ENCODE measurements around the gene DET1.
"Not testable (repeated sequence)": the region's sequence is repeated elsewhere in the genome, so short reads cannot be mapped to it uniquely, and the experiment has no call there.

Gene DET1

DNA sequence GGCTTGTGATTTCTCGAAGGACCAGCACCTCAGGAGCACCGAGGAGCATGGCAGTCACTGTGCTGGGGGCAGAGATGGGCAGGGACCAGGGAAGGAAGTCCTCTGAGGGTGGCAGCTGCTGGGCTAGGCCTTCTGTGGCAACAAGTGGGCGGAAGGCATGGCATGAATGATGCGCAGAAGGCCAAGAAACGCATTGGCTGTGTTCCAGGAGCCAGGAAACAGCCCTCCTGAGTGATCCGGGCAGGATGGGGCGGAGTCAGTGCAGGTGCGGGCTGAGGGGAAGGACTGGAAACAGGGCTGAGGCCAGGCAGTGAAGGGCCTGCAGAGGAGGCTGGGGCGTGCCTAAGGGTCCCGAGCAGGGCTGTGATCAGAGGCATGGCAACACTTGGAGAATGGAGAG lies 55.3 kb downstream of the DET1 start:
- no peak for FAIRE-seq

DNA sequence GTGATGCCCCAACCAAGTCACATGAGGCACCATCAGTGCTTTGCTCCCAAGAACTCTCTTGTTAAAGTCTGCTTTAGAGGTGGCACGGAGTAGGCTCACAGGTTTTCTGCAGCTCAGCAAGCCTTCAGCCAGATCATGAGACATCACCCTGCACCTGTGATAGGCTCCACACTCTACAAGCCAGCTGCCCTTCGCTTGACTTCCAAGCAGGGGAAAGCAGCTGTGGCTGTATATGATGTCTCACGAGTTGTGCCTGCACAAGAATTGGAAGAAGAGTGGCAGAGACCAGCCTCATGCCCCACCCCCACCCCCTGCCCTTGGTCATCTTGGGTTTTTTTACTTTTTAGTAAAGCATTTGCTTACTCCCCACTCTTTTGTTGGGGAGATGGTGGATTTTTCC lies 56.4 kb downstream of the DET1 start:
- no peak for FAIRE-seq

DNA sequence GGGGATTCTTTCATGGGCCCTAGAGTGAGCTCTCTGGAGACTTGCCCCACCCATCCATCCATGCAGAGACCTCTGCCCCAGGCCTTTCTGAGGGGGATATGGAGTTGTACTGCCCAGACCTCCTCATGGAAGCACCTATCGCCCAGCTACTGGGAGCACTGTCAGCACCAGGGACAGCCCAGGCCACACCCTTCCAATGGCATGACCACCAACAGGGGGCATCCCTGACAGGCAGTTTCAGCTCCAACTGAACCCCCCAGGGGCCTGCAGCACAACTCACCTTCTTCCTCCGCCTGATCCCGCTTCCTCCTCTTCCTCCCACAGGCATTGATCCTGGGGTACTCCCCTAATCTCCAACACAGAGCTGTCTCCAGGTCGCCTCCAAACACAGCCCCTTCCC lies 57.2 kb downstream of the DET1 start:
- no peak for FAIRE-seq

DNA sequence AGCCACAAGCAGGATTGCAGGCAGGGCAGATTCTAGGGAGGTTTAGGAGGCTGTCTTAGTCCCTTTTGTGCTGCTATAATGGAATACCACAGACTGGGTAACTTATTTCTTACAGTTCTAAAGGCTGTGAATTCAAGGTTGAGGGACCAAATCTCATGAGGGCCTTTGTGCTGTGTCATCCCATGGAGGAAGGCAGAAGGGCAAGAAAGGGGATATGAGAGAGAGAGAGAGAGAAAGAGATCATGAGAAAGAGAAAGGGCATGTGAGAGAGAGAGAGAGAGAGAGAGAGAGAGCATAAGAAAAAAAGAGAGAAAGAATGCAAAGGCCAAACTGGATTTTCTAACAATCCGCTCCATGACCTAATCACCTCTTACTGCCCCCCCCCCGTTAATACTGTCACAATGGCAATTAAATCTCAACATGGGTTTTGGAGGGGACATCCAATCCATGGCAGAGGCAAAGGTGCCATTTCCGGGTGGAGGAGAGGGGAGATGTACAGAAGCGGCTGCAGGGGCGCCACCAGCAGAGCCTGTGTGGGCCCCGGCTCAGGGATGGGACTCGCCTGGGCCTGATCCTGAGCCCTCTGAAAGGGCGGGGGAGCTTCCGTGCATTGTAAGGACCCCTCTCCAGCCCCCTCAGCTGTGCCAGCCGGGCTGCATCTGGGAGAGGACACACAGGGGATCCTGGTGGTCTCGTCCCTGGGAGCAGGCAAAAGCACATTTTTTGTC lies 58.5 kb downstream of the DET1 start:
- FAIRE-seq = no peak

GRCh38 chr15:88487178-88487795 lies 59.2 kb downstream of the DET1 start:
- FAIRE-seq = no peak

- FAIRE-seq = no peak
Observed at GRCh38 chr15:88484682-88485331, 61.7 kb downstream of the DET1 start.

DNA sequence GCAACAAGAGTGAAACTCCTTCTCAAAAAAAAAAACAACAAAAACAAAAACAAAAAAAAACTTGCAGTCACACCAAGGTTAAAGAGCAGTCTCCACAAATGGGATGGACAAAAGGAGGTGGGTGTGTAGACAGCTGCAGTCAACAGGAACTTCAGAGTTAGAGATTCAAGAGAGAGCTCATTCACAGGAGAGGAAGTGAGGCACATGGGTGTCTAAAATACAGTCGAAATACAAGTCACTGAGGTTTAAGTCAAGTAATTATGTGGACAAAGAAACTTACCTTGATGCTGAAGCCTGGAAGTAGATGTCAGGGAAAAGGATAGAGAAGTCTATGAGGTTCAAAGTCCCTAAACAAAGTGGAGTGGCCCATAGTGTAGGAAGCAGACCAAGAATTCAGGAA lies 64.2 kb downstream of the DET1 start:
- no peak for FAIRE-seq

DNA sequence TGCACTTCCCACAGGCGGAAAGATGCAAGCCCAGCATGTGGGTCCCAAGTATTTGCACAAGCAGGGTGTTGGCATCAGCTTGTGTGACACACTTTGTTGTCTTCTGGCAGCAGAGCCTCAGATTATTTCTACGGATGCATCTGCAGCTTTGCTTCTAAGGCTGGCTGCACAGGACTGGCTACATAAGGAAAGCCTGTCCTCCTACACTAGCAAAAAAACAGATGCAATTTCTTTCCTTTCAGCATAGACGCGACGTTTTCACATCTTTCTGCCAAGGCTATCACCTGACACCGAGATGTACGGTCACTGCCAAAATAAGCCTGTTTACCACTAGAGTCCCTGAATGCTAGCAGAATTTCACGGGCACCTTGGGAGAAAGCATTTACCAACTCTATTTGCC lies 65.5 kb downstream of the DET1 start:
- FAIRE-seq = no peak

DNA sequence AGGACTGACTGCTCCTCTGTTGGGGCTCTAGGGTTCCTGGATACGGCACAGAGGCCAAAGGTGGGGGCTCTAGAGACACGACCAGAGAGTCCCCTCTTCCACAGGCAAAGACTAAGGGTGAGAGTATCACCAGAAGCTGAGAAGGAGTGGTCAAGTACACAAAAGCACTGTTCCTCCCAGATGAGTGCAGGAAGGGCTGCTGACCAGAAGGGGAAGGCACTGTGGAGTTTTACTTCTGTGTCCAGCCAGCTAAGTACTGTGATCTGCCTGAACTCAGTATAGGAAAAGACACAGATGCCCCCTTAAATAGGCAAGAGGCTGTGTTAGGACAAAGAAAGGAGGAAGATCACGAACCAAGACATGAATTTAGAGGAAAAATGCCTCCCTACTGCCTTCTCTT lies 67.3 kb downstream of the DET1 start:
- FAIRE-seq = no peak

DNA sequence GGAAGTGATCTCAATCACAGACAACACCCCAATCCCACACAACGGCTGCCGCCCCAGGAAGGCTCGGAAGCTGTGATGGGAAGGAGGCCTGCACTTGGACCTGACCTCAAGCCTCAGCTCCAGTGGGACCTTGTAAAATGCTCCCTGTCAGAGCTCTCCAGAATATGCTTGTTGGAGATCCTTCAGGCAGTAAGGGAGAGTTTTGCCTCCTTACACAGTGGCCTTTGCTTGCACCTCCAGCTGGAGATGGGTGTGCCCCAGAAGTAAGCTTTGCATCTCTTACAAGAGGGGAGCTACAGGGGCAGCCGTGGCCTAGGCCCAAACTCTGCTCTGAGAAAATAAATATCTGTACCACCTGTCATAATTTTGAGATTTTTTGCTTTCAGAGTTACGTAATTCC lies 68.6 kb downstream of the DET1 start:
- no peak for FAIRE-seq

DNA sequence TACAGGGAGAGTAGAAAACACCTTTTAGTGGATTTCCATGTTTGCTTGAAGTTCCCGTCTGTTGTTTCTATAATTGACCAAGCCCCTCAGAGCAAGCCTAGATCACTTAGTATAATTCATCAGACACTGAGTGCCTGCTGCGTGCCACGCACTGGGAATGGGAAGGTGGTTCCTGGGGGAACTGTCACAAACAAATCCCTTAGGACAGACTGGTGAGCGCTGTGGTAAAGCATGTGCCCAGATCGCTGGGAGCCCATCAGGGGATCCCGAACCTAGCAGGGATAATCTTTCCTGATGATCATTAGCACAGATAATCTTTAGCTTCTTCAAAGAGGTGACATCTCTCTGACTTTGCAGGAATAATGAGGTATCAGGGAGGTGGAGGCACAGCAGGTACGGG lies 69.4 kb downstream of the DET1 start:
- FAIRE-seq = no peak

GRCh38 chr15:88476635-88477060 lies 69.8 kb downstream of the DET1 start:
- no peak for FAIRE-seq

DNA sequence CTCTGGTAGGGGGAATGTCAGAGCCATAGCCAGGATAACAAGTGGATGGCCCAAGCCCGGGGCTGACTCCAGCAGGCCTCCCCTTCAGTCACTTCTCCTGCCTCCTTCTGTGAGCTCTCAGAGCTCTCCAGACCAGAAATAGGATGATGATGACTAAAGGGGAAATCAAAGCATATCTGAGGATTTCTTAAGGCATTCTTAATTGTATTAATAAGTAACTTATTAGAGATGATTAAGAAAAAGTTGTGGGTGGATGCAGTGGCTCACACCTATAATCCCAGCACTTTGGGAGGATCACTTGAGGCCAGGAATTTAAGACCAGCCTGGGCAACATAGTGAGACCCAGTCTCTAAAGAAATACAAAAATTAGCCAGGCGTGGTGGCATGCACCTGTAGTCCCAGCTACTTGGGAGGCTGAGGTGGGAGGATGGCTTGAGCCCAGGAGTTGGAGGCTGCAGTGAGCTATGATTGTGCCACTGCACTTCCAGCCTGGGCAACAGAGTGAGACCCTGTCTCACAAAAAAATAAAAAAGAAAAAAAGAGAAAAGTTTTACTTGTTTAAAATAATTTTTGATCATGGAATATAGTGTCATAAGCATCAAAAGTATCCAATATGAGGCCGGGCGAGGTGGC lies 72.7 kb downstream of the DET1 start:
- not testable (repeated sequence) for FAIRE-seq

- FAIRE-seq = no peak
Observed at GRCh38 chr15:88472225-88472624, 74.3 kb downstream of the DET1 start.

GRCh38 chr15:88470625-88471372 lies 75.7 kb downstream of the DET1 start:
- no peak for FAIRE-seq

DNA sequence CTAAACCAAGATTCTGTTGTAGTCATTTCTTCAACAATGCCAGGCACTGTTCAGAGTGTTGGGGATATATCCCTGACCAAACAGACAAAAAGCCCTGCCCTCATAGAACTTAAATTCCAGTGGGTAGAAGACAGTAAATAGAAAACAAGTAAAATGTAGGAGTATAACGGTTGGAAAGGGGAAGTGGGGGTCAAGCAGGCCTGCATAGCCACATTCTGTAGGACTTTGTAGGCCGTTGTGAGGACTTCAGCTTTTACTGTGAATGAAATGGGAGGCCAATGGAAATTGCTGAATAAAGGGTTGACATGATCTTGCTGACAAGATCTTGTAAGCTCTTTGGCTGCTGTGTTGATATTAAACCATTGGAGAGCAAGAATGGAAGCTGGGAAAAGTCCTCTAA lies 77.2 kb downstream of the DET1 start:
- FAIRE-seq = no peak

GRCh38 chr15:88468721-88469120 lies 77.8 kb downstream of the DET1 start:
- not testable (repeated sequence) for FAIRE-seq

GRCh38 chr15:88467935-88468528 lies 78.4 kb downstream of the DET1 start:
- FAIRE-seq = no peak

GRCh38 chr15:88467073-88467934 lies 79.2 kb downstream of the DET1 start, which contains the start of the genes MRPL46 and MRPS11:
TSS of gene MRPL46 (minus strand) at chr15:88467388. CDS start at chr15:88467377, 11 bp downstream.
TSS of gene MRPS11 (plus strand) at chr15:88467708. CDS start at chr15:88467718, 10 bp downstream.
- no peak for FAIRE-seq

- no peak for FAIRE-seq
Observed at GRCh38 chr15:88465633-88466224, 80.8 kb downstream of the DET1 start.

Measured in G401.6 (cell line).